Naive B cell (primary cell): ENCODE results near the gene NR2E3. TPM values are rescaled to one million over a fixed set of nuclear protein-coding genes. Genes with fewer than 3 reads are reported as not detected.

Source experiments
- ATAC-seq, 2 donors: fragments of 150-1000 bp; cut with Tn5 transposase; 2 replicates each; pipeline ENCODE4 v1.10.0; 2021; ENCODE audit warnings: low read depth in 2 of 2, mild to moderate bottlenecking in 2 of 2, moderate library complexity in 2 of 2
- DNase-seq: peaks from one replicate; pipeline ENCODE4 v3.0.0; 2022
- H3K27ac Mint-ChIP-seq, 6 donors: one replicate each; pipeline ENCODE4 v1.8.0; 2020 to 2022; ENCODE audit warnings: mild to moderate bottlenecking in 6 of 6, mixed read lengths in 6 of 6, moderate library complexity in 5 of 6, inconsistent platforms in 2 of 6
- H3K27me3 Mint-ChIP-seq, 3 donors: one replicate each; pipeline ENCODE4 v1.8.0; 2021 to 2022; ENCODE audit warnings: mixed read lengths in 3 of 3, mild to moderate bottlenecking in 1 of 3
- H3K36me3 Mint-ChIP-seq, 2 donors: one replicate each; pipeline ENCODE4 v1.8.0; 2020 to 2022; ENCODE audit warnings: mixed read lengths in 2 of 2, inconsistent platforms in 1 of 2, mild to moderate bottlenecking in 1 of 2
- H3K4me1 Mint-ChIP-seq, 3 donors: one replicate each; pipeline ENCODE4 v1.8.0; 2020 to 2022; ENCODE audit warnings: mixed read lengths in 3 of 3, inconsistent platforms in 1 of 3, mild to moderate bottlenecking in 1 of 3, moderate library complexity in 1 of 3
- H3K4me3 Mint-ChIP-seq, 8 donors: one replicate each; pipeline ENCODE4 v1.8.0; 2020 to 2022; ENCODE audit warnings: mild to moderate bottlenecking in 8 of 8, mixed read lengths in 8 of 8, moderate library complexity in 8 of 8, inconsistent platforms in 2 of 8
- H3K9me3 Mint-ChIP-seq, 7 donors: one replicate each; pipeline ENCODE4 v1.8.0; 2020 to 2022; ENCODE audit warnings: mixed read lengths in 7 of 7, mild to moderate bottlenecking in 5 of 7, inconsistent platforms in 2 of 7, moderate library complexity in 1 of 7
- polyA plus RNA-seq, 6 donors: library from polyadenylated mRNA; unstranded; fragments of 300-500 nt; fragmentation: Illumina TruSeq; gene quantifications; one replicate each; pipeline ENCODE4 v1.2.3, GENCODE V29; 2021; ENCODE audit warnings: low read depth in 6 of 6

NR2E3 gene
- polyA plus RNA-seq, 6 donors from 2014 or later, result 0.12 TPM; not detected in 5

- no peak overlapping the region for H3K4me3 Mint-ChIP-seq
- no peak for ATAC-seq
Observed at GRCh38 chr15:71781965-71782265, 28.4 kb upstream of the NR2E3 start.

GRCh38 chr15:71782422-71783165 lies 27.8 kb upstream of the NR2E3 start:
- H3K27ac Mint-ChIP-seq, result no peak overlapping the region
- no peaks in the 10 kb centered on the region for H3K9me3 Mint-ChIP-seq
- H3K4me3 Mint-ChIP-seq, result no peak overlapping the region
- no peak for ATAC-seq
- H3K4me1 Mint-ChIP-seq, result peaks cover 0 to 9% (median 0%) of the 10 kb centered on the region in 3 donors
- H3K27me3 Mint-ChIP-seq, result peaks cover 25 to 44% (median 33%) of the 10 kb centered on the region in 3 donors
- no peak for DNase-seq
- H3K36me3 Mint-ChIP-seq, result no peaks in the 10 kb centered on the region

More at GRCh38 chr15:71781965-71782265, 28.4 kb upstream of the NR2E3 start:
- no peaks in the 10 kb centered on the region for H3K36me3 Mint-ChIP-seq
- no peak overlapping the region for H3K27ac Mint-ChIP-seq
- peaks cover 25 to 44% (median 33%) of the 10 kb centered on the region in 3 donors for H3K27me3 Mint-ChIP-seq
- no peaks in the 10 kb centered on the region for H3K9me3 Mint-ChIP-seq
- no peak for DNase-seq
- H3K4me1 Mint-ChIP-seq, result peaks cover 0 to 9% (median 0%) of the 10 kb centered on the region in 3 donors

DNA sequence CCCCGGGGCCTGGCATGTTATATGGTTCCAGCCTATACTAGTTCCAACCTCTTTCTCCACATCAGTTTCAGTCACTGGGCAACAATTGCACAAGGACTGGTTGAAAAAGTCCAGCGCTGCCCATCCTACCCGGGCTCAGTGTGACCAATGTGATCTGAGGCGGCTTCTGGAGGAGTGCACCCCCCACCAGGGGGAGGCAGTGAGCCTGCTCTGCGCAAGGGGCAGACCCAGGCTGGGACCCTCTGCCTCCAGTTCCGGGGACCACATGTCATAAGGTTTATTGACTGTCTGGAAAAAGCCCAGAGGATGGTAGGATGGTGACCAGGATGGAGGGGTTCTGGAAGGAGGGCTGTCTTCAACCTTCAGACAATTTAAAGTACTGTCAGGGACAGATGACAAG lies 25.6 kb upstream of the NR2E3 start:
- peaks cover 25 to 38% (median 34%) of the 10 kb centered on the region in 3 donors for H3K27me3 Mint-ChIP-seq
- H3K27ac Mint-ChIP-seq, result no peak overlapping the region
- H3K4me3 Mint-ChIP-seq, result no peak overlapping the region
- ATAC-seq, result no peak
- H3K36me3 Mint-ChIP-seq, result no peaks in the 10 kb centered on the region
- no peaks in the 10 kb centered on the region for H3K9me3 Mint-ChIP-seq
- no peak for DNase-seq
- peaks cover 0 to 9% (median 0%) of the 10 kb centered on the region in 3 donors for H3K4me1 Mint-ChIP-seq

GRCh38 chr15:71785996-71786395 lies 24.4 kb upstream of the NR2E3 start:
- no peak overlapping the region for H3K4me3 Mint-ChIP-seq
- H3K36me3 Mint-ChIP-seq, result no peaks in the 10 kb centered on the region
- no peak for ATAC-seq
- no peak overlapping the region for H3K27ac Mint-ChIP-seq
- H3K27me3 Mint-ChIP-seq, result peaks cover 17 to 37% (median 28%) of the 10 kb centered on the region in 3 donors
- DNase-seq, result no peak
- H3K9me3 Mint-ChIP-seq, result no peaks in the 10 kb centered on the region
- H3K4me1 Mint-ChIP-seq, result no peaks in the 10 kb centered on the region

- H3K27ac Mint-ChIP-seq, result peak overlapping the region in 1 of 6 donors; percentile 66
- no peak for DNase-seq
- H3K9me3 Mint-ChIP-seq, result no peaks in the 10 kb centered on the region
- no peak for ATAC-seq
- H3K4me3 Mint-ChIP-seq, result peak overlapping the region in 1 of 8 donors; percentile 63
- H3K36me3 Mint-ChIP-seq, result no peaks in the 10 kb centered on the region
- no peaks in the 10 kb centered on the region for H3K4me1 Mint-ChIP-seq
- peaks cover 11 to 30% (median 21%) of the 10 kb centered on the region in 3 donors for H3K27me3 Mint-ChIP-seq
Observed at GRCh38 chr15:71786673-71787072, 23.7 kb upstream of the NR2E3 start.

DNA sequence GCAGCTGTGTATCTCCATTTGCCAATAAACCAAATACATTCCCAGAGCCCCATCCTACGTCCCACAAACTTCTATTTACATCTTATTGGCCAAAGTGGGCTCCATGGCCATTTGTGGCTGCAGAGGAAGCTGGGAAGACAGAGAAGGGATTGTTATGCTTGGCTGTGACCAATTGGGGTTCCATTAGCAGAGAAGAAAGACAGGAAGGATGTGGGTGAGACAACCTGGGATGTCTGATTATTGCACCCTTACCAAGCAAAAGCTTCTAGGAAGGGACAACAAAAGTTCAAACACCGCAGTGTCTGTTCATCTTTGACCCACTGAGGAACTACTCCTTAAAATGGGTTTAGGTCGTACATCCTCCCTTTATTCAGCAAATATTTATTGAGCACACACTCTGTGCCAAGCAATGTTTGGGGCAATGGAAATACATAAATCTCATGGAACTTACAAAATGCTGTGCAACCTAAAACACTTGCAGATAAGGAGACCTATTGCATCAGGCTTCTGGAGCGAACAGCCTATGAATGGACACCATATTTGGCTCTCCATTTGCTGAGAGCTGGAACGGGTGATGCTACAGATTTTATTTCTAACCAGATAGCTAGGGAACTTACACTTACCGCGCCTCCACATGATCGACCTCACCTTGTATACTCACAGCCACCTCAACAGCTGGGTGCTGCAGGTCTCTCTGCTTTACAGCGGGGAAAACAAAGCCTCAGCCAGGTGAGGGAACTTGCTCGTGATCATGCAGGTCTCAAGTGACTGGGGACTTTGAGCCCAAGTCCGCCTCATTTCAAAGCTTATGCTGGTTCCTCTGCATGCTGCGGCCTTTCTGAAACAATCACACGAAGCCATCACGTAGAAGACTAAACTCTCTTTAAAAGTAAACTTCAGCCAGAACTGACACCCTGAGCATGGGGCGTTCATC lies 21.4 kb upstream of the NR2E3 start:
- Mint-ChIP-seq H3K27me3 (peaks cover 11 to 30% (median 13%) of the 10 kb centered on the region in 3 donors), H3K36me3 (no peaks in the 10 kb centered on the region), H3K4me3 (no peak overlapping the region), H3K9me3 (peaks cover 0 to 2% (median 0%) of the 10 kb centered on the region in 7 donors), H3K27ac (peak overlapping the region in 1 of 6 donors; percentile 13), H3K4me1 (no peaks in the 10 kb centered on the region)
- no peak for DNase-seq
- ATAC-seq, result no peak

DNA sequence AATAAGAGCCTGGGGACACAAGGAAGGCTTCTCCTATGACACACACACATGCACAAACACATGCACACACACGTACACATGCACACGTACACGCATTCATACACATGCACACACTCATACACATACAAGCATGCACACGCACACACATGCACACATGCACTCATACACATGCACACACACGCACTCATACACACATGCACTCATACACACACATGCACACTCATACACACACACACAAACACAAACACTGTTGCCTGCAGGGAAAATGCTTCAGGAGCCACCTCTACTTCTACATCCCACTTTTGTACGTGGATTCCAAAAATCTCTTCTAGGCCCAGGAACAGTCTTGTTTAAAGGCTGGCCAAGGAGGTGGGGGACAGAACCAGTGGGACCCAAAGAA lies 20.7 kb upstream of the NR2E3 start:
- Mint-ChIP-seq H3K4me1 (no peaks in the 10 kb centered on the region), H3K9me3 (peaks cover 0 to 4% (median 0%) of the 10 kb centered on the region in 7 donors), H3K4me3 (no peak overlapping the region), H3K36me3 (no peaks in the 10 kb centered on the region), H3K27me3 (peaks cover 8 to 26% (median 9%) of the 10 kb centered on the region in 3 donors), H3K27ac (peak overlapping the region in 1 of 6 donors; percentile 13)
- ATAC-seq, result no peak
- DNase-seq, result no peak

GRCh38 chr15:71790081-71790480 lies 20.3 kb upstream of the NR2E3 start:
- no peak overlapping the region for H3K4me3 Mint-ChIP-seq
- DNase-seq, result no peak
- no peak for ATAC-seq
- H3K36me3 Mint-ChIP-seq, result no peaks in the 10 kb centered on the region
- H3K27ac Mint-ChIP-seq, result no peak overlapping the region
- peaks cover 0 to 4% (median 0%) of the 10 kb centered on the region in 7 donors for H3K9me3 Mint-ChIP-seq
- H3K4me1 Mint-ChIP-seq, result no peaks in the 10 kb centered on the region
- H3K27me3 Mint-ChIP-seq, result peaks cover 4 to 21% (median 4%) of the 10 kb centered on the region in 3 donors

GRCh38 chr15:71791975-71792374 lies 18.4 kb upstream of the NR2E3 start:
- Mint-ChIP-seq H3K9me3 (peaks cover 0 to 4% (median 0%) of the 10 kb centered on the region in 7 donors), H3K4me3 (no peak overlapping the region), H3K27ac (peak overlapping the region in 1 of 6 donors; percentile 60), H3K36me3 (no peaks in the 10 kb centered on the region), H3K4me1 (no peaks in the 10 kb centered on the region), H3K27me3 (peaks cover 0 to 9% (median 0%) of the 10 kb centered on the region in 3 donors)
- no peak for DNase-seq
- ATAC-seq, result no peak

- DNase-seq, result no peak
- no peaks in the 10 kb centered on the region for H3K4me1 Mint-ChIP-seq
- no peak for ATAC-seq
- H3K36me3 Mint-ChIP-seq, result no peaks in the 10 kb centered on the region
- no peak overlapping the region for H3K4me3 Mint-ChIP-seq
- H3K27me3 Mint-ChIP-seq, result peaks cover 0 to 9% (median 0%) of the 10 kb centered on the region in 3 donors
- H3K27ac Mint-ChIP-seq, result no peak overlapping the region
- peaks cover 0 to 4% (median 0%) of the 10 kb centered on the region in 7 donors for H3K9me3 Mint-ChIP-seq
Observed at GRCh38 chr15:71792521-71792920, 17.8 kb upstream of the NR2E3 start.

DNA sequence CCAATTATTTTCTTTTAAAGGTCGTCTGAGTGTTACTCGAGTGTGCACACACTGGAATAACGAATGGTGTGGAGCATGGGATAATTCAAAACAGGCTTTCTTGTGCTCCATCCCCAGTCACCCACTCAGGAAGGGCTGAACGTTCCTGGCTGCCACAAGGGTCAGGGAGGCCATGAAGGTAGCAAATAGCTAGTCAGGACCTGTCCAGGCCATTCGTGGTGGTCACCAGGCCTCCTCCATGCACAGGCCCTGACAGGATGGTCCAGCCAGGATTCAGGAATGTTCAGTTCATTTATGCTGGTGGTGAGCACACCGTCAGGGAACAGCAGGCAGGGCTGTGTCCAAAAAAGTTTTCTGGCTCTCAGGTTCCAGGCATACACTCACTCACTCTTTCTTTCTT lies 11.7 kb upstream of the NR2E3 start:
- no peak for ATAC-seq
- Mint-ChIP-seq H3K4me1 (no peaks in the 10 kb centered on the region), H3K27ac (no peak overlapping the region), H3K4me3 (no peak overlapping the region), H3K36me3 (no peaks in the 10 kb centered on the region), H3K9me3 (peaks cover 0 to 5% (median 2%) of the 10 kb centered on the region in 7 donors), H3K27me3 (peaks cover 11 to 36% (median 28%) of the 10 kb centered on the region in 3 donors)
- no peak for DNase-seq

DNA sequence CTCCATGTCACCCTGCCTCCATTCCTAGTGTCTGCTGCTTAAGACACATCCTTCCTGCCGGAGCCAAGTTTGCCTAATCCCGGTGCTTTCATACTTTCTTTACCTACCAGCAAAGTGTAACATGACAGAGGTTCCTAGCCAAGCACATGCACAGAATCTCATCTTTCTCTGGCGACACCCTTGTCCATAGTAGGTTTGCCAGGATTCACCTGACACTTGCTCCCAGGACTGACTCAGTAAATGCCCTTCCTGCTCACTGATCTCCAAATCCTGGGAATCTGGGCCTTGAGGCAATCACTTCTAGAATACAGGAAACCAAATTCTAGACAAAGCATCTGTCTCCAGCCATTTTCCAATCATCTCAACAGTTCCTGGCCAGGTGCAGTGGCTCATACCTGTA lies 10.2 kb upstream of the NR2E3 start:
- ATAC-seq, result no peak
- Mint-ChIP-seq H3K27me3 (peaks cover 11 to 36% (median 28%) of the 10 kb centered on the region in 3 donors), H3K4me1 (peaks cover 0 to 5% (median 0%) of the 10 kb centered on the region in 3 donors), H3K4me3 (no peak overlapping the region), H3K9me3 (peaks cover 0 to 4% (median 0%) of the 10 kb centered on the region in 7 donors), H3K27ac (peak overlapping the region in 2 of 6 donors; percentile 25 to 59), H3K36me3 (no peaks in the 10 kb centered on the region)
- DNase-seq, result no peak

DNA sequence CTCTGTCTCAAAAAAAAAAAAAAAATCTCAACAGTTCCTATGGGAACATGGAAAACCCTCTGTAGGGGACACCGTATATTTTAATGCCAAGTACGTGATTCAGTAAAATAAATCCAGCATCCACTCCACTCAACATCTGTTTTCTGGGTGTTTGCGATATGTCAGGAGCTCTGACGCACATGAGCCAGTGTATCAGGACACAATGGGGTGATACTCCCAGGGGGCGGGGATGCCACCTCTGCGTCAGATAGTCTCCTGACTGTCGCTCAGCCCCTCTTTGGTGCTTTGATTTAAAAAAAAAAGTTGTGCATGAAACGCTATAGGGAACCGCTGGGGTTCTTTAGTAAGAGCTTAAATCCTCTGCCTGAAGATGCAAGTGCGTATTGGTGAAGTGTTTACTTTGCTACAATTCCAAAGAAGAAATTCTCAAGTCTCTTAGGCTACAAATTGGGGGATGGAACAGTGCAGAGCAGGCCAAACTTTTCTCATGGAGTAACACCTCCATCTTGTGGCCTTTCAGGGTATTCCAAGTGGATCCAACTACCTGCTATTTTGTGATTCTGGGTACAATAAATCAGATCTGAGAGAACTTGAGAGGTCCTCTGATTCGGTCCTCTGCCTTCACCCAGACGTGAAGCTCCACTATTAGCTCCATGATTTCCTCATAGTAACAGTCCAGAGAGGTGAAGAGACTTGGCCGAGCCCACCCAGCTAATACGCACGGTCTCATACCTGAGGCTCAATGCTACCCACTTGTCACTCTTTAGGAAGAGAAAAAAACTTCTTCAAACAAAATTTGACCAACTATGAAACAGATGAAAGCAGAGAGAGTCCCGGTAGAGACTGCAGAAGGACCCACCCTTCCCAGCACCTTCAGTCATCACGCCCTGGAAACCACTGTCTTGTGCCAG lies 9.3 kb upstream of the NR2E3 start:
- peaks cover 11 to 44% (median 28%) of the 10 kb centered on the region in 3 donors for H3K27me3 Mint-ChIP-seq
- H3K36me3 Mint-ChIP-seq, result no peaks in the 10 kb centered on the region
- no peak overlapping the region for H3K4me3 Mint-ChIP-seq
- DNase-seq (no peak), ATAC-seq (no peak)
- peaks cover 0 to 4% (median 0%) of the 10 kb centered on the region in 7 donors for H3K9me3 Mint-ChIP-seq
- no peak overlapping the region for H3K27ac Mint-ChIP-seq
- peaks cover 0 to 5% (median 0%) of the 10 kb centered on the region in 3 donors for H3K4me1 Mint-ChIP-seq
